OCI-LY7 (cell line): ENCODE measurements around the gene UBE3D.

Source experiments
- CTCF ChIP-seq: fragments of 200-600 bp; sonication (generic); conservative IDR thresholded peaks from 2 replicates; pipeline ENCODE4 v1.5.1; 2014; ENCODE audit warnings: mild to moderate bottlenecking, antibody characterized with exemption, low read length, moderate library complexity, mixed read lengths
- EZH2phosphoT487 ChIP-seq: fragments of 200-600 bp; sonication (generic); IDR thresholded peaks from 2 replicates; pipeline ENCODE4 v1.6.1; 2018; ENCODE audit warnings: low read depth, borderline replicate concordance, mild to moderate bottlenecking, mixed run types, antibody characterized with exemption, low read length, moderate library complexity, mixed read lengths

DNA sequence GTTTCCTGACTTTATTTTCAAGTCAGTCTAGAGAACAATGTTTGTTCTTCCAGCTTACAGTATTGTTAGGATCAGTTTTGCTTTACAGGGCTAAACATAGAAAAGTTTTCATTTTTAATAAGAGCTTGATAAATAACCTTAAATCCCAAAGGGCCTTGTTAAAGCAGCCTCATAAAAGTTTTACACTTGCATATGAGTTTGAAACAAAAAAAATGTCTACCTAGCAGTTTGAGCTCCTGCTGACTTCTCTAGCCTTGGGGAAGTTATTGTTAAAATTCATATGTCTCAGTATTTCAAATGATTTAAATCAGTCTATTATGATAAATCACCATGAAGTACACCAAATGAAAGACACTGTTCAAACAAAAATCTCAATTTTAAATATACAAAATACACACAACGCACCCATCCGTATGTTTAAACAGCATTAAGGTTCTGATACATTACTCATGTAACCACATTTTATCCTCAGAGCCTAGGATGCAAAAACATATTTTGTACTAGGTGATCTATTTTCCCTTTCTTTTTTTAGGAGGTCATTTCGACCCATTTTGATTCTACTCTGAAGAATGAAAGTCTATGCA is 87.2 kb downstream of the UBE3D start:
- TF ChIP-seq CTCF (no peak), EZH2phosphoT487 (no peak)
